Activated naive CD8-positive, alpha-beta T cell treated with anti-CD3 and anti-CD28 coated beads, Interleukin-2, amount 10 ng/mL, durations not matched to agents 7 days and 5 days (primary cell): ENCODE data around the gene CHI3L2. TPM values are rescaled to one million over a fixed set of nuclear protein-coding genes. Genes with fewer than 3 reads are reported as not detected.

Experiments used
- ATAC-seq: fragments of 150-1000 bp; cut with Tn5 transposase; one replicate; pipeline ENCODE4 v1.10.0; 2021; ENCODE audit warnings: low read depth, moderate library complexity
- POLR2A ChIA-PET: fragments of 350-600 bp; sonication (Branson Sonifier 250); formaldehyde crosslinking; loops from one replicate; lab custom pipeline; 2021; ENCODE audit warnings: antibody characterized with exemption; lab: Charles Lee
- DNase-seq: peaks from one replicate; pipeline ENCODE4 v3.0.0; 2021
- H3K27ac Mint-ChIP-seq: one replicate; pipeline ENCODE4 v1.8.0; 2022; ENCODE audit warnings: mild to moderate bottlenecking, mixed read lengths
- H3K27me3 Mint-ChIP-seq: one replicate; pipeline ENCODE4 v1.8.0; 2022; ENCODE audit warnings: mild to moderate bottlenecking, moderate library complexity, mixed read lengths
- H3K36me3 Mint-ChIP-seq: one replicate; pipeline ENCODE4 v1.8.0; 2021; ENCODE audit warnings: mild to moderate bottlenecking, mixed read lengths
- H3K4me1 Mint-ChIP-seq: one replicate; pipeline ENCODE4 v1.8.0; 2021; ENCODE audit warnings: mixed read lengths
- H3K4me3 Mint-ChIP-seq: one replicate; pipeline ENCODE4 v1.8.0; 2022; ENCODE audit warnings: mild to moderate bottlenecking, moderate library complexity, mixed read lengths
- H3K9me3 Mint-ChIP-seq: one replicate; pipeline ENCODE4 v1.8.0; 2021; ENCODE audit warnings: mixed read lengths
- total RNA-seq, 2 experiments: library from RNA; stranded (reverse); gene quantifications; one replicate each; pipeline ENCODE4 v1.2.3, GENCODE V29; 2021

The CHI3L2 gene
- total RNA-seq, 2 experiments from 2014 or later, result 30.5 to 33.9 TPM

DNA sequence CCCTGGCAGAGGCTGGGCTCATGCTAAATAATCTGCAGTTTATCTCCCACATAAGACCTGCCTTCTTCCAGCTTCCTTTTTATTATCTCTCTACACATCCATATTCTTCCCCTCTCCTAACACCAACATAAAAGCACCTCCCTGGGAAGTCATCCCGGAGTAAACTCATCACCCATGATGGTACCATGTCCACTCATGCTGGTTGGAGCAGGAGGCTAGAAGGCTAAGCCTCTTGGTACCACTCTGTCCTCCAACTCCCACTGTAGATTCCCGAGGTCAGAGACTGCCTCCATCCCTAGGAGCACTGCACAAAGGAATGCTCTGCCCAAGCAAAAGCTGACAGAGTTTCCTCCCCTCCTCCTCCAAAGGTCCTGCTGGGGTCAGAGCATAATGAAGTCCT lies 31.3 kb upstream of the CHI3L2 start:
- POLR2A ChIA-PET, result interaction anchor here (0.7 to 15.0 kb wide), 7 partner anchors 8 to 323 kb away, joined by 3 to 948 read pairs (median 7); partner anchors contain the start of genes CD53, CEPT1 and DRAM2
- no peaks in the 10 kb centered on the region for H3K27me3 Mint-ChIP-seq
- H3K36me3 Mint-ChIP-seq, result peaks cover 84% of the 10 kb centered on the region
- H3K4me1 Mint-ChIP-seq, result peaks cover 56% of the 10 kb centered on the region
- no peaks in the 10 kb centered on the region for H3K9me3 Mint-ChIP-seq
- peak overlapping the region; percentile 98 for H3K4me3 Mint-ChIP-seq
- peak overlapping the region; percentile 97 for H3K27ac Mint-ChIP-seq
- ATAC-seq (no peak), DNase-seq (no peak)

DNA sequence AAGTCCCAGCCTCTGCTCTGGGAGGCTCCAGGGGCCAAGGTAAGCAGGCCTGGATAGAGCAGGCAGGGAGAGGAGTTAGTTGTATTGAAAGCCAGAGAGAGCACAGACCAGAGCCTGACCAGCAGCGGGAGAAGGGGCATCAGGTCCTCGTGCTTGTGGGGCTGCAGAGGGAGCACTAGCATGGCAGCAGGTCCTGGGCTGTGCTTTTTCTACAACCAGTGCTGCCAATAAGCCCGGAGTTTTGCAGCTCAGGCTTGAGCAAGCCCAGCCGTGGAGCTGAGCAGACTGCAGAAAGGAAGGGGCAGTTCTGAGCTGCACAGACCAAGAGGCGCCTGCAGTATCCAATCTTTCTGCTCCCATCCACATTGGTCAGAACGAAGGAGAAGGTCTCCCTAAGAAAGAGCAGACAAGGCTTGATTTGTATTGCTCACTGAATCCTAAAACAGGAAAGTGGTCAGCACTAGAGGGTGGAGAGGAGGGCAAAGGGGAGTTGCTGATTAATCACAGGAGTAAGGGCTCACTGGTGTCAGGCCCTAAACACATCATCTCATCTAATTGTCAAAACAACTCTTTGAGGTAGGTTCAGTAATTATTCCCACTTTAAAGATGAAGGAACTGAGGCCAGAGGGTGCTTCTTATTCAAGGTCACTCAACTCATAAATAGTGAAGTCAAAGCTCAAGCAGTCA lies 29.8 kb upstream of the CHI3L2 start:
- Mint-ChIP-seq H3K27ac (peak overlapping the region; percentile 97), H3K4me1 (peaks cover 53% of the 10 kb centered on the region), H3K4me3 (peak overlapping the region; percentile 98), H3K36me3 (peaks cover 69% of the 10 kb centered on the region), H3K27me3 (no peaks in the 10 kb centered on the region), H3K9me3 (no peaks in the 10 kb centered on the region)
- DNase-seq, result peak; percentile 65
- ATAC-seq, result peak; percentile 35
- POLR2A ChIA-PET, result interaction anchor here (2.0 to 15.0 kb wide), 8 partner anchors 10 to 322 kb away, joined by 5 to 948 read pairs (median 14); partner anchors contain the start of genes ATP5PB, CEPT1, CHI3L2 and DRAM2

DNA sequence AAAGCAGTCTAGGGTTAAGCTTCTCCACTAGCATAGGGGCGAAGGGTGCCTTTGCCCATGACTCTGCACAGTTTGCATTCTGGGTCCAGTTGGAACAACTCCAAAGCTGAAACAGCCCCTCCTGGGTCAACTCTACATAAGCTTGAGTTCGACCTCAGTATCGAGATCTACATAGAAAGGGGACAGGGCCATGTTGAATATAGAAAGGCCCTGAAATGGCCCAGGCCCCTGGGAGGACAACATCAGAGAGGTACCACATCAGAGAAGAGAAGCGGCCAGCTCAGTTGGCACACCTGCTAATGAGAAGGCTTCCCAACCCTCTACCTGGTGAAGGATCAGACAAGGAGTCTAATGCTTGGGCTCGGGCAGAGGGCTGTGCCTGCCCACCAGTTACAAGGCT lies 28.7 kb upstream of the CHI3L2 start:
- peaks cover 64% of the 10 kb centered on the region for H3K36me3 Mint-ChIP-seq
- H3K4me3 Mint-ChIP-seq, result peak overlapping the region; percentile 98
- no peaks in the 10 kb centered on the region for H3K27me3 Mint-ChIP-seq
- ATAC-seq (no peak), DNase-seq (no peak)
- POLR2A ChIA-PET, result interaction anchor here (0.6 to 15.0 kb wide), 14 partner anchors 11 to 326 kb away, joined by 3 to 948 read pairs (median 9); partner anchors contain the start of genes ATP5PB, CD53, CEPT1 and CHI3L2
- peaks cover 45% of the 10 kb centered on the region for H3K4me1 Mint-ChIP-seq
- H3K9me3 Mint-ChIP-seq, result no peaks in the 10 kb centered on the region
- peak overlapping the region; percentile 97 for H3K27ac Mint-ChIP-seq

DNA sequence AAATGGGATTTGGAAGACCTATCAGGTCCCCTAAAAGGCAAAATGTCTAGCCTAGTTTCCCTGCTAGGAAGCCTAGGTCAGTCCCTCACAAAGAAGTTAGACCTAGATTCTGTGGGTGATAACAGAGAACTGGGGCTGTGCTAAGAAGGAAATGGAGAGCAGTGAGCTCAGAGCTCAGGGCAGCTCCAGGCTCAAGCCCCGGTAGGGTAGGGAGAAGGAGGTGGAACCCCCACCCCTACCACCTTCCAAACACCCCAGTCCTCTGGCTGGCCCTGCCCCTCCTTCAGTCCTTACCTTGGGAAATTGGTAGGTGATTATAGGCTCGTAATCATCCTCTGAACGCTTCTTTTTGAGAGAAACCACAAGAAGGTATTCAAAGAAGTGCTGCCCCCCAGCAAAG lies 28.2 kb upstream of the CHI3L2 start:
- DNase-seq (no peak), ATAC-seq (no peak)
- peak overlapping the region; percentile 97 for H3K27ac Mint-ChIP-seq
- H3K9me3 Mint-ChIP-seq, result no peaks in the 10 kb centered on the region
- POLR2A ChIA-PET, result interaction anchor here (0.6 to 15.0 kb wide), 18 partner anchors 12 to 327 kb away, joined by 3 to 948 read pairs (median 6); partner anchors contain the start of genes ATP5PB, CD53, CEPT1 and CHI3L2
- H3K4me3 Mint-ChIP-seq, result peak overlapping the region; percentile 98
- peaks cover 60% of the 10 kb centered on the region for H3K36me3 Mint-ChIP-seq
- no peaks in the 10 kb centered on the region for H3K27me3 Mint-ChIP-seq
- peaks cover 40% of the 10 kb centered on the region for H3K4me1 Mint-ChIP-seq

DNA sequence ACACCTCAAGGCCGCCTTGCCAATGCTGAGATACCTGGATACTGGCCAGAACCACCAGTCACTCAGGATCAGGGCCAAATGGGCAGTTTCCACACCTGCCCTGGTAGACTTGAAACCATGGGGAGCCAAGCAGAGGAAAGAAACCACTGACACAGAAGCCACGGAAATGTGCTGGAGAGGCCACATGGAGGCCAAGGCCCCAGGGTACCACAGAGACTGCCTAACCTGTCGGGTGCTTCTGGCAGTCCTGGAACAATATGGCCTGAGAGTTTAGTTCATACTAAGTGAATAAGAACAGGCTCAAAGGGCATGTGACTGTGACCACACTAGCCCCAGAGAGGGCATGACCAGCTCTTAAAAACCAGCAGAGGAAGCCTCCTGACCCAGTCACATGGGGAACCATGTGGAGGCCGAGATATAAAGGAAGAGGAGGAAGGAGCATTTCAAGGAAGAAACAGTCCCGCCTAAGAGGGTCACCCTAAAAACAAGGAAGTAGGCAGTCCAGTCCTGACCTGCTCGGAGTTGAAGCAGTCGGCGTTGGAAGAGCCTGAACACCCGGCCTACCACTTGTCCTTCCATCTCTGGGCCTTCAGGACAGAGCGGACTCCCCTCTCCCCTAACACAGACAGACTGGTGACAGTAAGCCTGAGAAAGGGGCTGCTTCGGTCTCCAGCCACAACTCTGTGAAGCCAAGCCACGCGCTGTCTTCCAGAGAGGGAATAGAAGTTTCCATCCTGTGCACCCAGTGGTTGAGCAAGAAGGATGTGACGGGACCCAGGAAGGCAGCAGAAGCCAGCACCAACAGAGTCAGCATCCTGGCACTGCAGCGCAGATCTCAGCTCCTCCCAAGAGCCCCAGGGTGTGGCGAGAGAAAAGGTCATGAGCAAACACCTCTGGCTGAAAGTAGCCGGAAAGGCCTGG lies 27.4 kb upstream of the CHI3L2 start, which contains the start of gene DENND2D:
TSS of gene DENND2D (minus strand) at position 766 of the 921 bp plus-strand sequence. CDS start at position 579, 187 bp downstream.
- peak; percentile 65 for DNase-seq
- peak within 1 kb of the TSS; percentile 97 for H3K27ac Mint-ChIP-seq
- H3K36me3 Mint-ChIP-seq, result peaks cover 52% of the 10 kb centered on the region
- H3K27me3 Mint-ChIP-seq, result no peaks in the 10 kb centered on the region
- H3K9me3 Mint-ChIP-seq, result no peaks in the 10 kb centered on the region
- peak; percentile 37 for ATAC-seq
- POLR2A ChIA-PET, result interaction anchor here (0.8 to 15.0 kb wide), 20 partner anchors 7 to 527 kb away, joined by 3 to 948 read pairs (median 6); partner anchors contain the start of genes ATP5PB, CD53, CEPT1 and CHI3L2
- peaks cover 38% of the 10 kb centered on the region for H3K4me1 Mint-ChIP-seq
- H3K4me3 Mint-ChIP-seq, result peak within 1 kb of the TSS; percentile 98

DNA sequence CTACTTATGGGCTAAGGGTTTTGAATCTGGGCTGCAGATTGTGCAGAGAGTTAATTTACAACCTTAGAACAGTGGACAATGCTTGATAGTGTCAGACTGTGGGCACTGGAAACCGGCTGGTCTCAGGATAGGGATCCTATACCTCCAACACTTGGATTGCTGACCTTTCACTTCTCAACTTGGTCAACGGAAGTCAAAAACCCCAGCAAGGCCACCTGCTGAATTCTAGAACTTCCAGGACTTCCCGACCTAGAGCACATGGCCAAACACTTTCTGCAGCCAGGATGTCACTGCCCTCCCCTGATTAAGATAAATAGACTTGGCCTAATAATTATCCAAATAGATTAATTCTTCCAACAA lies 26.7 kb upstream of the CHI3L2 start:
- Mint-ChIP-seq H3K4me3 (peak overlapping the region; percentile 98), H3K27me3 (no peaks in the 10 kb centered on the region), H3K4me1 (peaks cover 39% of the 10 kb centered on the region), H3K36me3 (peaks cover 47% of the 10 kb centered on the region), H3K9me3 (no peaks in the 10 kb centered on the region), H3K27ac (peak overlapping the region; percentile 97)
- ATAC-seq, result no peak
- DNase-seq, result no peak
- POLR2A ChIA-PET, result interaction anchor here (1.0 to 15.0 kb wide), 12 partner anchors 7 to 528 kb away, joined by 3 to 948 read pairs (median 7); partner anchors contain the start of genes CEPT1, CHI3L2 and DRAM2

DNA sequence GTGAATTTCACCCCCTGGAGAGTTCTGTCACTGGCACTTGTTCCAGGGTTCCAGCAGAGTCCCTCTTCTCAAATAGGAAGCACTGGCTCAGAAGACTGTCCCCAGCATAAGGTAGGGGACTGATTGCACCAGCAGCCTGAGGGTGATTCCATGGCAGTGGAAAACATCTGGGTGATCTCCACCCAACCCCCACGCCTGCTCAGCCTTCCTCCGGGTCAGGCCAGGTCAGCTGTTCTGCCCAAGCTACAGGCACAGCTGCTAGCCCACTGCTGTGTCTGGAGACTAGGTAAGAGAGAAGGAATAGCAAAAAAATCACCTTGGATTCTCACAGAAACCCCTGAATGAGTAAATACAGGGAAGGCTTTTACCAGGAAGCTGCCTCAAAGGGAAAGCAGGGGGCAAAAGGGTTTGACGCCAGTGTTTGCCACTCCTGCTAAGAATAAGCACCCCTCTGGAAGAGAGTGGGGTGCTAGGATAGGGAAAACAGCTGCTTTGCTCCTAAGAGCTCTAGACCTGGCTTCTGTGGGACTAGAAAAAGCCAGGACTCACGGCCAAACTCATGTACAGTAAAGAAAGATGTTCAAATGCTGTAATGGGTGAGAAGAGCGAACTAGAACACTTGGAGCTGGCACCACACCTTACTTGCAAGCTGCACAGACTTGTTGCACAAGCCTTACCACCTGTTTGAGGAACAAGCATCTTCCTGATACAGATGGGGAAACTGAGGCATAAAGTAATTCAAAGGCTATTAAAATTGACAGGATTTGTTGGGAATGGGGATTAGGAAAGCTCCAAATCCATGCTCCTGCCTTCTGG lies 26.0 kb upstream of the CHI3L2 start:
- ATAC-seq (no peak), DNase-seq (no peak)
- peaks cover 39% of the 10 kb centered on the region for H3K4me1 Mint-ChIP-seq
- no peaks in the 10 kb centered on the region for H3K9me3 Mint-ChIP-seq
- H3K27me3 Mint-ChIP-seq, result no peaks in the 10 kb centered on the region
- peak overlapping the region; percentile 98 for H3K4me3 Mint-ChIP-seq
- peak overlapping the region; percentile 97 for H3K27ac Mint-ChIP-seq
- H3K36me3 Mint-ChIP-seq, result peaks cover 44% of the 10 kb centered on the region
- POLR2A ChIA-PET, result interaction anchor here (1.1 to 15.0 kb wide), 4 partner anchors 8 to 198 kb away, joined by 3 to 948 read pairs (median 18); partner anchors contain the start of genes CEPT1 and DRAM2

DNA sequence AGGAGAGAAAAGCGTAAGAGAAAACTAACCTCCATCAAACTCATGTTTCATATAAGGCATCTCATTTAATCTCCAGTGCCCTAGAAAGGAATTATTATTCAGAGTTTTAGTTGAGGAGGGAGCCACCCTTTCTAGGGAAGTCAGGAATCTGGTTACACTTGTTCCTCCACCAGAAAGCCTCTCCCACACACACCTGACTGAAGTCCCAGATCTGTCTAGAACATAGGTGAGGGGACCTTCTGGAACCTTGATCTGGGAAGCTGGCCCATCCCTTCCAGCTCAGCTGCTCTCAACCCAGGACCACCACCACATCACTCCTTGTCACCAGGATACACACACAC lies 25.2 kb upstream of the CHI3L2 start:
- Mint-ChIP-seq H3K27me3 (no peaks in the 10 kb centered on the region), H3K4me1 (peaks cover 38% of the 10 kb centered on the region), H3K36me3 (peaks cover 36% of the 10 kb centered on the region), H3K9me3 (no peaks in the 10 kb centered on the region), H3K27ac (peak overlapping the region; percentile 97), H3K4me3 (peak overlapping the region; percentile 98)
- DNase-seq (no peak), ATAC-seq (no peak)
- POLR2A ChIA-PET, result interaction anchor here (0.8 to 15.0 kb wide), 4 partner anchors 9 to 197 kb away, joined by 3 to 948 read pairs (median 9); no protein-coding TSS in a partner anchor

DNA sequence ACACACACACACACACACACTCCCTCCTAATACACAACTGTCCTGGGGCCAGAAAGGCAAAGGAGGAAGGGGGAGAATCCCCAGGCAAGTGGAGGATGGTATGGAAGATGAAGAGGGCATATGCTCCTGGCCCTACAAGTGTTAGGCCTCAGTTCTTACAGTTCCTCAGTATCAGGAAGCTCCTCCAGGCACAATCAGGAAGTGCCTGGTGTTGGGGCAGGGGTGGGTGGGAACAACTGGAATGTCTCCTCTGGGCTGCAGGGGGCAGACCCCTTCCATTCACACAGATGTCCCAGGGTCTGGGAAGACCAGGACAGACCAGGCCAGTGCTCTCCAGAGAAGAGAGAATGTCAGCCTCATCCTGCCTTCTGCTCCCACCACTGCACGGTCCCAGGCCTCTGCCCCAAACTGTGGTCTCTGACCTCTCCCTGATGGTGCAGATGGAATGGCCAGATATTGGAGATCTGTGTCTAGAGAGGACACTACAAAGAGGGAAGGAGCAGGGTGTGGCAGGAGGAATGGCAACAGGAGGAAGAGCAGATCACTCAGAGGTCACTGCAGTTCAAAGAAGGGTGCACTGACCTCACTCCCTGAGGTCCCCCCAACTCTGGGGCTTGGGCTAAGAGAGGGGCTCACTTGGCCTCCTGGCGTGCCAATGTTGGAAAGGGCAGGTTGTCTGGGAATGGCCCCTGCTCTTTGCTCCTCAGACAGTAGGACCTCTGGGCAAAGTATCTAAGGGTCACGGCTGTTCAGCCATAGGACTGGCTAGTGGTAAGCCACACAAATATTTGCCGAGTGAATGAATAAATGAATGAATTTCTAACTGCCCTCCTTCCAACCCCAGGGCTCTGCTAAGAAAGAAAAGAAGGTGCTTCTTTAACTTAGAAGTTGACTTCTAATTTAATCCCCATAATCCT lies 24.5 kb upstream of the CHI3L2 start:
- Mint-ChIP-seq H3K9me3 (no peaks in the 10 kb centered on the region), H3K27ac (peak overlapping the region; percentile 97), H3K4me1 (peaks cover 42% of the 10 kb centered on the region), H3K27me3 (no peaks in the 10 kb centered on the region), H3K4me3 (peak overlapping the region; percentile 98), H3K36me3 (peaks cover 29% of the 10 kb centered on the region)
- DNase-seq (no peak), ATAC-seq (no peak)
- POLR2A ChIA-PET, result interaction anchor here (0.8 to 15.0 kb wide), 9 partner anchors 9 to 331 kb away, joined by 3 to 948 read pairs (median 4); partner anchors contain the start of genes CEPT1 and DRAM2

DNA sequence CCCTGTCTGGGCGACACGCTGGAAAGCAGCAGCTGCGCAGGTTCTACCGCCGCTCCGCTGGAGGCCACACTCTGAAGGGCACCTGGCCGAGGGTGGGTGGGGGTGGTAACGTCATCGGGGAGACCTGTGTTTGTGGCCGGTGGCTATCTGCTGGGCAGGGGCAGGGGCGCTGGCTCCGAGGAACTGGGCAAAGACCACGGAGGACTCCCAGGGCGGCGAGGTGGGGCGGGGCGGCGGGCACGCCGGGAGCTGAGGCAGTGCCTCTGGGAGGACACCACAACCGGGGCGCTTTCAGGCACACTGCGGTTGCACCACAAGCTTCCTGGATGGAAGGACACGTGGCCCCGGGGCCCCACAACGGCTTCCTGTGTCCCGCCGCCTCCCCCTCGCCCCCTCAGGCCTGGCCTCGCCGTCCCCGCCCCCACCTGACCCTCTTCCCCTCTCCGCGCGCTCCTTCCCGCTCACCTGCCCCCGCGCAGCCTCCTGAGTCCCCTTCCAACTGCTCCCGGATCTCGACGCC lies 23.8 kb upstream of the CHI3L2 start:
- Mint-ChIP-seq H3K36me3 (peaks cover 24% of the 10 kb centered on the region), H3K4me3 (peak overlapping the region; percentile 98), H3K4me1 (peaks cover 46% of the 10 kb centered on the region), H3K9me3 (no peaks in the 10 kb centered on the region), H3K27ac (peak overlapping the region; percentile 91), H3K27me3 (no peaks in the 10 kb centered on the region)
- DNase-seq (peak; percentile 89), ATAC-seq (peak; percentile 26)
- POLR2A ChIA-PET, result interaction anchor here (0.8 to 15.0 kb wide), 9 partner anchors 10 to 332 kb away, joined by 3 to 948 read pairs (median 4); partner anchors contain the start of genes ATP5PB, CEPT1, DRAM2 and WDR77
